ENCODE data around the gene ACAD11.

DNA sequence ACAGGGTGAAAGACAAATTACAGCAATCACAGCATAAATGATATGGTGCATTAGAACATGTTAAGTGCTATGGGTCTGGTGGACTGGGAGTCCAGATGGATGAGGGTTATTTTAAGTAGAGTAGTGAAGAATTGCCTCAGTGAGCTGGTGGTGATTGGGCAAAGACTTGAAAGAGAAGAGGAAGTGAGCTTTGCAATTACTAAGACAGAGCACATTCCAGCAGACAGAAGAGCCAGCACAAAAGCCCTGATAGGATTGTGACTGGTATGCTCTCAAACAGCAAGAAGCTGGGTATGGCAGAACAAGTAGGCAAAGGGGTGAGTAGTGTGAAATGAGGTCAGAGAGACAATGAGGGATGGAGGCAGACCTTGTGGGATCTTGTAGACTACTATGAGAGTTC, 64.6 kb downstream of the ACAD11 start:
- TF ChIP-seq POLR2A (IDR thresholded peaks at IDR 0.05): no peak
- TF ChIP-seq POLR2AphosphoS5 (IDR thresholded peaks at IDR 0.05): no peak

All from upper lobe of left lung (tissue), 4 donors.